HT1080 (cell line): ENCODE measurements around the gene TSKS. TPM values are rescaled to one million over a fixed set of nuclear protein-coding genes. Genes with fewer than 3 reads are reported as not detected.

Source experiments
- DNase-seq: peaks from one replicate; pipeline ENCODE4 v3.0.0-alpha.2; 2015; ENCODE audit warnings: low read depth
- total RNA-seq: library from RNA; depleted of rRNA; stranded (reverse); fragments of >200 nt; shearing (Covaris generic); gene quantifications from 2 replicates; pipeline ENCODE4 v1.2.3, GENCODE V29; 2014

The TSKS gene
- total RNA-seq, 1 experiment from 2014 or later: not detected

DNA sequence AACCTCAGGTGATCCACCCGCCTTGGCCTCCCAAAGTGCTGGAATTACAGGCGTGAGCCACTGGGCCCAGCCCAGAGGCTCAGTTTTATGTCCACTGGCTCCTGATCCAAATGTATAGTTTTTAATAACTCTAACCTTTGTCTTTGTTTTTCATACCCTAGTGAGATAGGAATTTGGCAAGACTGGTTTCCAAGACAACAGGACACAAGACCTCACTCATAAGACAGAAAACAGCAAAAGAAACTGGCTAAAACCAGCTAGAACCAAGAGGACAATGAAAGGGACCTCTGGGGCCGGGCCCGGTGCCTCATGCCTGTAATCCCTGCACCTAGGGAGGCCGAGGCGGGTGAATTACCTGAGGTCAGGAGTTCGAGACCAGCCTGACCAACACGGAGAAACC is 44.6 kb downstream of the TSKS start:
- DNase-seq: peak; percentile 17

GRCh38 chr19:49716154-49716553 is 47.0 kb downstream of the TSKS start:
- DNase-seq: no peak

DNA sequence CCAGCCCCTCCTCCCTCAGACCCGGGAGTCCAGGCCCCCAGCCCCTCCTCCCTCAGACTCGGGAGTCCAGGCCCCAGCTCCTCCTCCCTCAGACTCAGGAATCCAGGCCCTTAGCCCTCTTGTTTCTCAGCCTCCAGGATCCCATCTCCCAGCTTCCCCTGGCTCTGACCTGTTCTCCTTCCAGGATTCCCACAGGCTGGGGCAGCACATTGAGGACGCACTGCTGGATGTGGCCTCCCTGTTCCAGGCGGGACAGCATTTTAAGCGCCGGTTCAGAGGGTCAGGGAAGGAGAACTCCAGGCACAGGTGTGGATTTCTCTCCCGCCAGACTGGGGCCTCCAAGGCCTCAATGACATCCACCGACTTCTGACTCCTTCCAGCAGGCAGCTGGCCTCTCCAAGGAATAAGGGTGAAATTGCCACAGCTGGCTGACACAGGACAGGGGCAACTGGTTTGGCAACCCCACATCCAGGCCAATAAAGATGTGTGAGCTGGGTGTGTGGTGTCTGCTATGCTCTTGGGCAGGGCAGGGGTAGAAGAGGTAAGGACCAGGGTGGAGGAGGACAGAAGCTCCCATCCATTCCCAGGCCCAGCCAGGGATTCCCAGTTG is 49.8 kb downstream of the TSKS start:
- no peak for DNase-seq

- DNase-seq: peak; percentile 72
These were observed 50.7 kb downstream of the TSKS start for GRCh38 chr19:49712397-49712859.

DNA sequence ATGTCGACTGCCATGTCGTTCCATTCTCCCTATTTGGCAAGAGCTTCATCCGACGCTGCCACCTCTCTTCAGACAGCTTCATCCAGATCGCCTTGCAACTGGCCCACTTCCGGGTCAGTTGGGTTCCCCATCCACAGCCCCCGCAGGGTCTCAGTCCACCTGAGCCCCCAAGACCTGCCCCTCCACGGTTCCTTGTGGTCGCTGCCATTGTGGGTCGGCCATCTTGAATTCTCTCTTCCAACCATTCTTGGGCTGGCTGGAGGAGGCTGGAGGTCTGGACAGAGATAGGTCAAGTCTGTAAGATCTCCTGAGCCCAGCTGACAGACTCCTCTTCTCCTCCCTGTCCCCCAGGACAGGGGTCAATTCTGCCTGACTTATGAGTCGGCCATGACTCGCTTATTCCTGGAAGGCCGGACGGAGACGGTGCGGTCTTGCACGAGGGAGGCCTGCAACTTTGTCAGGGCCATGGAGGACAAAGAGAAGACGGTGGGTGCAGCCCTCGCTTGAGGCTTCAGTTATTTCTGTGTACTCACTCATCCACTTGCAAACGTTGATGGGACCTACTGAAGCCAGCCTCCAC is 52.6 kb downstream of the TSKS start:
- DNase-seq: no peak

- DNase-seq: no peak
These were observed 57.2 kb downstream of the TSKS start for GRCh38 chr19:49705919-49706318.

DNA sequence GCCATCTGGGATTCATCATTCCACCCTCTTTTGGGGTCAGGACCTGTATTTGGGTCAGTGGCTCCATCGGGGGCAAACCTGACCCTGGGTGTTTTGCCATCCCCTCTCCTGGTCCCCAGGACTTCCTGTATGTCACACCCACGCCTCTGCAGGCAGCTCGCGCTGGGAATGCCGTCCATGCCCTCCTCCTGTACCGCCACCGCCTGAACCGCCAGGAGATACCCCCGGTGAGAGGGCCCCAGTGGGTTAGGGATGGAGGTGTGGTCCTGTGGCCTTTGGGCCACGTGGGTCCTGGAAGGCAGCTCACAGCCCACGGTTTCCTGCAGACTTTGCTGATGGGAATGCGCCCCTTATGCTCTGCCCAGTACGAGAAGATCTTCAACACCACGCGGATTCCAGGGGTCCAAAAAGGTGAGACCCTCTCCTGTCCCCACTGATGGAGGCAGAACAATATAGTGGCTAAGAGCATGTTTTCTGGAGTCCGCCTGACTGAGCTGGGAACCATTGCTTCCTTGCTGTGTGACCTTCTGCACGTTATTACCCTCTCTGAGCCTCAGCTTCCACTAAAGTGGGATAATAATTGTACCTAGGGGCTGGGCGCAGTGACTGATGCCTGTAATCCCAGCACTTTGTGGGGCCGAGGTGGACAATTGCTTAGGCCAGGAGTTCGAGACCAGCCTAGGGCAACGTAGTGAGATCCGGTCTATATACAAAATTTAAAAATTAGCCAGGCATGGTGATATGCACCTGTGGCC is 58.0 kb downstream of the TSKS start:
- DNase-seq: no peak

- no peak for DNase-seq
These were observed 61.8 kb downstream of the TSKS start for GRCh38 chr19:49701271-49701786.

DNA sequence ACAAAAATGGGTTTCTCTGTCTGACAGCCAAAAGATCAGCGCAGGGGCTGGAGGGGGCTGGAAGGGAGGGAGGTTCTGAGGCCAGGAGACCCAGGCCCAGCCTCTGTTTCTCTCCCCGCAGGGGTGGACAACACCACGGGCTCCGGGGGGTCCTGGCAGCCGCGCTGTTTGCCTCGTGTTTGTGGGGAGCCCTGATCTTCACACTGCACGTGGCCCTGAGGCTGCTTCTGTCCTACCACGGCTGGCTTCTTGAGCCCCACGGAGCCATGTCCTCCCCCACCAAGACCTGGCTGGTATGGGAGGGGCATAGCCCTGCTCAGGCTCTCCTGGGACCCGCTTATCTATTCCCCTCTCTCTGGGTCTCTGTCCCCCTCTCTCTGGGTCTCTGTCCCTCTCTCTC is 62.5 kb downstream of the TSKS start:
- DNase-seq: no peak

GRCh38 chr19:49699364-49699763 is 63.7 kb downstream of the TSKS start:
- no peak for DNase-seq

DNA sequence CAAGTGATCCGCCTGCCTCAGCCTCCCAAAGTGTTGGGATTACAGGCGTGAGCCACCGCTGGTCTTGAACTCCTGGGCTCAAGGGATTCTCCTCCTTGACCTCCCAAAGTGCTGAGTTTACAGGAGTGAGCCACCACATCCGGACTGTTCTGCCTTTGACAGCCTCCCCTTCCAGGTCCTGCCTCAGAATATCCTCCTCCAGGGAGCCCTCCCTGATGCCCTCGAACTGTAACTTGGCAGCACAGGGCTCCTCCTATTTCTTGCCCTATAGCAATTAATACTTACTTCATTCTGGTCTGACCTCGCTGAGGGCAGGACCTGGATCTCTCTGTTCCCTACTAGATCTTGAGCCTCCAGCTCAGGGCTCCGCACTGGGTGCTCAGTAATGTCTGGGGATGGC is 66.2 kb downstream of the TSKS start:
- DNase-seq: no peak

GRCh38 chr19:49696115-49696514 is 67.0 kb downstream of the TSKS start:
- DNase-seq: no peak

DNA sequence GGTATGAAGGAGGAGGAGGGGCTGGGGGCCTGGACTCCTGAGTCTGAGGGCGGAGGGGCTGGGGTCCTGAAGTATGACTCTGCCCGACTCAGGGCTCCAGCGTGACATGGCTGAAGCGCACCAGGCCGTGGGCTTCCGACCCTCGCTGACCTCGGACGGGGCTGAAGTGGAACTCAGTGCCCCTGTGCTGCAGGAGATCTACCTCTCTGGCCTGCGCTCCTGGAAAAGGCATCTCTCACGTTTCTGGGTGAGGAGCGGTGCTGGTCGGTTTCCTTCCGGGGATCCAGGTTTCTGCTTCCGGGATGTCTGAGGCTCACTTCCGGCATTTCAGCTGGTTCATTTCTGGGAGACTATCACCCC is 71.0 kb downstream of the TSKS start:
- DNase-seq: no peak

GRCh38 chr19:49691243-49692146 is 71.6 kb downstream of the TSKS start:
- no peak for DNase-seq

DNA sequence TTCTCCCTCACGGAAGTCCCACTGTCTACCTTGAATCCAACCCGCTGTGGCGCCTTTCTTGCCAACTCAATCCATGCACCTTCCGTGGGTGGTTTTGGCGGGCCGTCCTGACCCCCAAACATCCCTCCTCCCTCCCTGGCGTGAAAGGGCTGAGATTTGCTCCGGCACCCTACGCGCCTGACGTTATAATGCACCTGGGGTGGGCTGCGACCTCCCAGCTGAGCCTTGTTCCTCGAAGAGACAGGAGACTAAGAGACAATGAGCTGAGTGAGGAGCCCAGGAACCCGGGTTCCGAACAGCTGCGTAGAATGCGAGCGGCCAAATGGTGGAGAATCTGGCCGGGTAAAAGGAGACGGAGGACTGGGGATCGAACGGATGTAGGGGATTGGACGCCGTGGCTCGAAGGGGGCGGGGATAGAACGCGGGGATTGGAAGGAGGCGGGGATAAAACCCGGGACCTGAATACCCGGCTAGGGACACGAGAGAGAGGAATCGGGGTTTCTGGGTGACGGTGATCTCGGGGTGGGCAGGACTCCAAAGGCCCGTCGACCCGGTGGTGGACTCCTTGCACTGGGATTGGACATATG is 72.4 kb downstream of the TSKS start, which contains the start of gene CPT1C:
TSS of gene CPT1C (plus strand) at position 461 of the 587 bp plus-strand sequence. CDS start 1,137 bp downstream, outside the sequence.
- no peak for DNase-seq

- DNase-seq: no peak
These were observed 72.9 kb downstream of the TSKS start for GRCh38 chr19:49690079-49690655.
